ENCODE data around the gene C9orf85. TPM values are rescaled to one million over a fixed set of nuclear protein-coding genes. Genes with fewer than 3 reads are reported as not detected.
"Not testable (repeated sequence)": the region's sequence is repeated elsewhere in the genome, so short reads cannot be mapped to it uniquely, and the experiment has no call there.

The C9orf85 gene
- total RNA-seq, 1 donor: 16.4 TPM

GRCh38 chr9:71990466-71990865 lies 79.0 kb downstream of the C9orf85 start:
- no peak overlapping the region for H3K4me3 ChIP-seq (ENCODE audit: low read depth, low read length)
- DNase-seq (ENCODE audit: low read depth): no peak
- TF ChIP-seq CTCF (IDR thresholded peaks at IDR 0.05; ENCODE audit: insufficient read depth, low read depth, low read length): no peak

GRCh38 chr9:72005451-72005850 lies 94.0 kb downstream of the C9orf85 start:
- no peak overlapping the region for H3K4me3 ChIP-seq (ENCODE audit: low read depth, low read length)
- no peak for TF ChIP-seq CTCF (IDR thresholded peaks at IDR 0.05; ENCODE audit: insufficient read depth, low read depth, low read length)
- no peak for DNase-seq (ENCODE audit: low read depth)

GRCh38 chr9:72006501-72006900 lies 95.1 kb downstream of the C9orf85 start:
- no peak overlapping the region for H3K4me3 ChIP-seq (ENCODE audit: low read depth, low read length)
- no peak for TF ChIP-seq CTCF (IDR thresholded peaks at IDR 0.05; ENCODE audit: insufficient read depth, low read depth, low read length)
- peak; percentile 6 for DNase-seq (ENCODE audit: low read depth)

- DNase-seq (ENCODE audit: low read depth); H3K4me3 ChIP-seq (ENCODE audit: low read depth, low read length): not testable (repeated sequence)
Measured at GRCh38 chr9:72007726-72008125, 96.3 kb downstream of the C9orf85 start.

- DNase-seq (ENCODE audit: low read depth): no peak
- TF ChIP-seq CTCF (IDR thresholded peaks at IDR 0.05; ENCODE audit: insufficient read depth, low read depth, low read length): no peak
- H3K4me3 ChIP-seq (ENCODE audit: low read depth, low read length): no peak overlapping the region
Measured at GRCh38 chr9:72012646-72013045, 101.2 kb downstream of the C9orf85 start.

GRCh38 chr9:72013292-72013760 lies 101.9 kb downstream of the C9orf85 start:
- no peak for TF ChIP-seq CTCF (IDR thresholded peaks at IDR 0.05; ENCODE audit: insufficient read depth, low read depth, low read length)
- no peak overlapping the region for H3K4me3 ChIP-seq (ENCODE audit: low read depth, low read length)
- no peak for DNase-seq (ENCODE audit: low read depth)

GRCh38 chr9:72022841-72023240 lies 111.4 kb downstream of the C9orf85 start:
- no peak overlapping the region for H3K4me3 ChIP-seq (ENCODE audit: low read depth, low read length)
- TF ChIP-seq CTCF (IDR thresholded peaks at IDR 0.05; ENCODE audit: insufficient read depth, low read depth, low read length): no peak
- peak; percentile 51 for DNase-seq (ENCODE audit: low read depth)

Small RNAs within 50 kb of the gene (small RNA-seq; reads per million reads assigned to genes)
- gene HSPB1P1 (not detected), gene RF00019 (not detected)

Other genes with a start within 250 kb of the C9orf85 start
- 153 and 180 TPM in 2 replicates for gene CEMIP2, start 143.1 kb upstream of the C9orf85 start, total RNA-seq
- gene ABHD17B, start 446 bp upstream of the C9orf85 start, total RNA-seq: 24.5 and 27.2 TPM in 2 replicates
- gene C9orf57, start 149.0 kb downstream of the C9orf85 start, total RNA-seq: not detected in 2 replicates
- gene GDA, start 237.8 kb downstream of the C9orf85 start, total RNA-seq: 0.97 and 4.3 TPM in 2 replicates

All from fibroblast of villous mesenchyme (primary cell).